MV-4-11 (cell line): ENCODE measurements around the gene USE1.
A peak's percentile ranks its signal among the peaks of the same experiment; 100 is the strongest.

Experiments
- DNase-seq: peaks from one replicate; lab custom pipeline; 2025; lab: John Stamatoyannopoulos, UW

The USE1 gene

DNA sequence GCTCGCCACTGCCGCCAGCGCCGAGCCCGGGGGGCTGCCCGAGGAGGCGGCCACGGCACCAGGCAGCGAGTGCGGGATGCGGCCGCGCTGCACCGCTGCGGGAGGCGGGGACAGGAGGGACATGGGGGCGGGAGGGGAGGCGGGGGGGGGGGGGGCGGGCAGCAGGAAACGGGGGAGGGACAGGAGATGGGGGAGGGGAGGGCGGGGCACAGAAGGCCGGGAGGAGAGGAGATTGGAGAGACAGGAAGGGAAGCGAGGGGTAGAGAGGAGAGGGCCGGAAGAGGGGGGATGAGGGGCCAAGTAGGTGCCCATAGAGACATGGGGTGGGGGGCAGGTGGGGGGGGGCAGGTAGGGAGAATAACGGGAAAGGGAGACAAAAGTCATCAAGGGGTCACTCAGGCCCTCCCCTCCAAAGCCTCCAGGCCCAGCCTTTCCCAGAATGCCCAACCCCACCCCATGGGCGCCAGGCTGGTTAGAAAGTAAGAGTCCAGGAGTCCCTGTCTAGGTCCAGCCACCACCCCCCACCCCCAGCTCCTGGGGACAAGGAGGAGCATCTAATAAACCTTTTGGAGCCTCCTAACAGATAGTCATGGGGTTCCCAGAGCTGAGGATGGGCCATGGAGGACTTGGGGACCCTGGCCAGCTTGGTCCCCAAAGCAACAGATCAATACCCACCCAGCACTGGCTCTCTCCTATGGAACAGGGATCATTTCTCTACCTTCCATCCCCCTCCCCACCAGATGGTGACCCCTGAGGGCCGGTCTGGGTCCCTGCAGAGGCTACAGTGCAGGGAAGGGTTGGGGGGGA is 21.0 kb downstream of the USE1 start:
- no peak for DNase-seq

DNA sequence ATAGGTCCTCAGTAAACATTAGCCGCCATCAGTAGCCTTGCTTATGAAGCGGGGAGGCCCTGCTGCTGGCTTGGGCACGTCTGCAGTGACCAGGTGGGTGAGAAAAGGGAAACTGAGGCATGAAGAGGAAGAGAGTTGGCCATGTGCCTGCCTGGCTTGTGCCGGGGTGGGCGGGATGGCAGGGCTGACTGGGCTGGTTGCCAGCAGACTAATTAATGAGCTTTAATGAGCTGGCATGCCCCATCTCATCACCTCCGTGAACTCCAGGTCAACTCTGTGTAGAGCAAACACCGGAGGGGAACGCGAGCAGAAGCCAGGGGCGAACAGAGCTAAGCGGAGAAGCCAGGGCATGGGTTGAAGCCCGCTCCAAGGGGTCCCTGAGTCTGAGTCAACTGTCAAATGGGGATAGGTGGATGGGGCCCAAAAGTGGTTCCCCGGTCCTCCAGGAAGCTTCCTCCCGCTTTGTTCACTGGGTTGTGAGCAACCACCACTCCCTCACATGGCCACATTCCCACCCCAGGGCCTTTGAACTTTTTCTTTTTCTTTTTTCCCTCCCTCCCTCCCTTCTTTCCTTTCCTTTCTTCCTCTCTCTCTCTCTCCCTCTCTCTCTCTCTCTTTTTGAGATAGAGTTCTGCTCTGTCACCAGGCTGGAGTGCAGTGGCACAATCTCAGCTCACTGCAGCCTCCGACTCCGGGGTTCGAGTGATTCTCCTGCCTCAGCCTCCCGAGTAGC is 21.8 kb downstream of the USE1 start:
- no peak for DNase-seq

DNA sequence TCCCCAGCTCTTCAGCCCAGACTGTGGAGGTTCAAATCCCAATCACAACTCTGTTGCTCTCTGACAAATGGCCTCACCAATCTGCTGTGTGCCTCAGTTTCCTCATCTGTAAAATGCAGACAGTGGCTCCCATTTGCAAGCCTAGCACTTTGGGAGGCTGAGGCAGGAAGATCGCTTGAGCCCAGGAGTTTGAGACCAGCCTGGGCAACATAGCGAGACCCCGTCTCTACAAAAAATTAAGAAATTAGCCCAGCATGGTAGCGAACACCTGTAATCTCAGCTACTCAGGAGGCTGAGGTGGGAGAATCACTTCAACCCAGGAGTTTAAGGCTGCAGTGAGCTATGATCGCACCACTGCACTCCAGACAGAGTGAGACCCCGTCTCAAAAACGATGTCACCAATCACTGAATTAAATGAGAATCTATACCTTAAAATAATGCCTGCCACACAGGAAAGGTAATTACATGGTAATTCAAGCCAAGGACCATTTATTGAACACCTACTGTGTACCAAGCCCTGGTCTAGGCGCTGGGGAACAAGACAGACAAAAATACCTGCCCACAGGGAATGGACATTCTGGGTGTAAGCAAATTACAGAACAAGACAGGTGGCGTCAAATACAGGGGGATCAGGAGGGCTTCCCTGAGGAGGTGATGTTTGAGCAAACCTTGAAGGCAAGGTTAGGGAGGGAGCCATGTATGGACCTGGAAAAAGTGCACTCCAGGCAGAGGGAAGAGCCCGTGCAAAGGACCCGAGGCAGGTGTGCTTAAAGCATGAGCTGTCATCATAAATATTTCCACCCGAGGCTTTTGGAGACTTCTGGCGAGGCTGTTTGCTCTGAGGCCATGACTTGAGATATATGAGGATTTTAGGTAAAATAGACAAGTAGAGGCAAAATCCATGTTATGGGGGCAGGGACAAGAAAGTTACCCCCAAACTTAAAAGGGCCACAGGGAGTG is 22.9 kb downstream of the USE1 start:
- no peak for DNase-seq

DNA sequence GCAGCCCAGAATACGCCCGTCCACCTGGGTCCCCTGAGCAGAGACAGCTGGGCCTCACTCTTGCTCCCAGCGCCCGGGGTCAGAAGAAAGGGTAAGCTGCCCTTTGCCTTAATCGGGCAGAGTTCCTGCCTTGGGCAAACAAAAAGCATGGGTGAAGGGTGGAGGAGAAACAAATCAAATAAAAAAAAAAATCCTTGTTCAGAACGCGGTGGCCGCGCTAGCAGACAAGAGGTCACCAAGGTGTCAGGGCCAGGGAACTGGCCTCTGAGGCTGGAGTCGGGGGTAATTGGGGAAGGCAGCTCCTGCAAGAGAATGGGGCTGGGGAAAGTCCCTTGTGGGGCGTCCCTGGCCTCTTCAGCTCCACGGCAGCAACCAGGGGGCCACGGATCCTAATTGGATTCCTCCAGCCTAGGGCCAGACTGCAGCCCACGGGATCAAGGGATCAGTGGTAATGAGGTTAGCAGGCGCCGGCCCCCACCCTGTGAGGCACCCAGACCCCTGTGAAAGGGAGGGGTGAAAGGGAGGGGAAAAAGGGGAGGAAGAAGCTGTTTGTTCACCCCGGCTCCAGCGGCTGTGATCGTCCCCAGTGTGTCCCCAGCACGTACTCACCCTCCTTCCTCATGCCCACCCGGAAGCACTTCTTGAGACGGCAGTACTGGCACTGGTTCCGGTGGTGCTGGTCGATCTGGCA is 25.1 kb downstream of the USE1 start:
- DNase-seq: no peak

DNA sequence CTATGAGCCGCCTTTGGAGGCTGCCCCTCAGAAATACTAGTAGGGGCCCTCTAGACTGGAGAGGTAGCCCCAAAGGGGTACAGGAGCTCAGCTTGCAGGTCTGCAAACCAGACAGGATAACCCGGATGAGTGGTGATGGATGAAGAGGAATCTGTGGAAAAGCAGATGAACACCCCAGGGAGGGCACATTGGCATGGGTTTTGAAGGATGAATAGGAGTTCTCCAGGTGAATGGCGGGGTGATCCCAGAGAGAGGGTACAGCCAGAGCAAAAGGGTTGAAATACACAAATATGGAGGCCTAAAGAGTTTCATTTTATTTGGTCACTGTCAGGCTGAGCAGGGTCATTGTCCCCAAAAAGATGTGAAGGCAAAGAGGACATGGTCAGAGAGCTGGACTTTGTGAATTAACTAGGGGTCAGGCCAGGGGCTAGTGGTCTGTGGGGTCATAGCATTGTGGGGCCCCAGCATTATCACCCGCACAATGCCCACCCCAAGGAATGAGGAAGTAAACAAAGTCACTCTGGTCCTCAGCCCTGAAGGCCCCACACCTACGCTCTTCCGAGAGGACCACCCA is 25.8 kb downstream of the USE1 start:
- no peak for DNase-seq

DNA sequence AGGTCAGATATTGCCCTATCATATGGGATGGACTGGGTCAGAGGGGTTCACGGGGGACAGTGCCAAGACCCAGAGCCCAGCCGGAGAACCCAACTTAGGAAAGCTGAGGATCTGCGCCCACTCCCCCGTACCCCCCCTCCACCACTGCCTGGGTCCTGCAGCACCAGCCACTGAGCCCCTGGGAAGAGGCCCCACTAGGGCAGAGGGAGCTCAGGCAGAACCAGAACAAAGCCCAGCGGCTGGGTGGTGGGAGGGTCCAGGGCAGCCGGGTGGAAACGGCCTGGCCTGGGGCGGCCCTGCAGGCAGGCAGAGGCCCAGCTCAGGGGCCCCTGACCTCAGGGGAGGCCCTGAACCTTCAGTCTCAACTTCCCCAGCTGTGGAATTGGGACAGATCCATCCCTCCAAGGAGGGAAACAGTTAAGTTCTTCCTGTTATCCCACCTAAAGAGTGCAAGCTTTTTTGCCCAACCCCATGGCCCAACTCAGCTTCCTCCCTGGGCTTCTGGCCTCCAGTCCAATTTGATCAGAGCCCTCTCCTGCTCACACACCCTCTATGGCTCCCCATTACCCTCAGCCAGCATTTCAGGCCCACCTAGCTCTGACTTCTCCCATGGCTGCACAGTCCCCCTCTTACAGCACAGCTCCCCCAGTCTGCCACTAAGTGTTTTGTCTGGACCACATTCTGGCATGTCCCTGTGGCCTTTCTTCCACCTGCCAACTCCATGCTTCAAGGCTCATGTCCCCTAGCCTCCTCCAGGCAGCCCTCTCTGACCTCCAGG is 27.5 kb downstream of the USE1 start:
- DNase-seq: no peak

DNA sequence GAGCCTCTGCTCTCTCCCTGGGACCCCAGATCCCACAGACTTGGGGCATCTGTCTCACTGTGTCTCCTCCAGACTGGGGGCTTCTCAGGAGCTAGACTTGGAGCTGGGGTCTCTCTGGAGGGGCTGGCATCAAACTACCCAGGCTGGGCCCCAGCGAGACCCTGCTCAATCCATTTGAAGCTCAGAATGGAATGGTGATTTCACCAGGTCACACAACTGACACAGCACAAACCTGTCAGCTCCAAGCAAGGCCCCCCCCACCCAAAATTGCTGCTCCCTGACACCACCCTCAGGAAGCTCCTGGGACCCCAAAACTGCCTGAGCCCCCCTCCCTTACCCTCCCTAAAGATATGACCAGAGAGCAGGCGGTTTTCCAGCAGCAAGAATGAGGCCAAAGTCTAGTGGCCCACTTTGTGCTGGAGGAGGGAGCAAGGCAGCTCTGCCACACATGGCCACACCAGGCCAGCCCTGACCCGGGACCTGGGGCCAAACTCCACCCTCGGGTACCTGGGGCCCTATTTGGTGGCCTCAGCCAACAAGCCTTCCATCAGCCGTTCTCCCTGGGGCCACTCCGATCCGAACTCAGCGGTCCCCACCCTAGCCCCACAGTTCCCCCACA is 28.2 kb downstream of the USE1 start:
- no peak for DNase-seq

DNA sequence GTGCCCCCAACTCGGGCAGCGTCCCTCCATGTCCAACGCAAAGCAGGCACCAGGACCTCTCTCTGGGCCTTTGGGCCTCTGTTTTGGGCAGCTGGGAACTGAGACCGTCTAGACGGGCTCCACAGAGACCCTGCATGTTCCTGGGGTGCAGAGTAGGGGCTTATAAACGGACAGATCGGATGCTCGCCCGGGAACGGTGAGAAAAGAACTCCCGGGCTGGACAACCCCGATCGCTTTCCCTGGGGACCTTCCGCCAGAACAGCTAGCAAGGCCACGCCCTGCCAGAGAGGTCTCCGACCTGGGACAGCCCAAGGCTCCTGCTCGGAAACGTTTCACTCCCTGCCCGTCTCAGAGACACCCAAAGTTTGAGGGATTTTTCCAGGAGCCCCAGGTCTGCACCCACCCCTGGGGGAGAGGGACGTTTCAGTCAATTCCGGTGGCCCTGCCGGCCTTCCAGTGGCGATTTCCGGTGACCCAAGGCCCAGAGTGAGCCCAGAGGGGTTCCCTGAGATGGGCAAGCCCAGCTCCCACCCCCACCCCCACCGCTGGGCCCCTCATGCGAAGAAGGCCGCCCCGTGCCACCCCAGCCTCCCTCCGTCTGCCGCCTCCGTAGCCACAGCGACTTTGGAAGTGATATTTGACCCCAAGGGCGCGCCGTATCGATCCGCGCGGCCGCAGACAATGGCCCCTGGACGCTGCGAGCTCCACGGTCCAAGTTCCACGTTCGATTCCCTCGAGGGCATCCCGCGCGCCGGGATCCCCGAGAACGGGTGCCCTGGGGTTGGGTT is 28.9 kb downstream of the USE1 start:
- no peak for DNase-seq

DNA sequence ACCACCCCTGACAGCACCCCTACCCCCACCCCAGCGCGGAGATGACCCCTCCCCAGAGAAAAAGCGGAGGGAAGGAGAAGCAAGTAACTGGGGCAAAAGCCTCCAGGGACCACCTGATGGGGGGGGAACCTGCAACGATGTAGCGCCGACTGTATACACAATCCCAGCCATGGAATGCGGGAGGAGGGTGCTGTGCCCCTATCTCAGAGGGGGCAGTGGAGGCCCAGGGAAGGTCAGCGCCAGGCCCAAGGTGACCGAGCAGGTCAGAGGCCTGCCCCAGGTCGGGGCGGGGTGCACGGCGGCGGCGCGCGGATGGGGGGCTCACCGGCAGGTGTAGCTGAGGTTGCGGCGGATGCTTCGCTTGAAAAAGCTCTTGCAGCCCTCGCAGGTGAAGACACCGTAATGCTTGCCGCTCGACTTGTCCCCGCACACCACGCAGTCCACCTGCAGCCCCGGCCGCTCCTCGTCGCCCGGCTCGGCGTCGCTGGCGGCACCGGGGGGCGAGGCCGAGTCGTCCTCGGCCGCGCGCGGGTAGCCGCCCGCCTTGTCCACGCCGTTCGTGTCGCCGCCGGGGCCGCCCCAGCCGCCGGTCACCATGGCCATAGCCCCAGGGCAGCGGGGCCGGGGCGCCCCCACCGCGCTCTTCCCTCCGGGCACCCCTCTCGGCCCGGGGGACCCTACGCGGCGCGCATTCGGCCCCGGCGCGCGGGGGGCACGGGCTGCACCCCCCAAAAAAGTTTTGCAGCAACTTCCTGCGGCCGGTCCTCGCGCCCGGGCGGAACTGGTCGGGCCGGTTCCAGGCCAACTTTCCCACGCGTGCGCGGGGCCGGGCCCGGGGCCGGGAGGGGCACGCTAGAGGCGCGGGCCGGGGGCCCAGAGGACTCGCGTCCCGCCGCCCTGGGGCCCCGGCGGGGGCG is 29.7 kb downstream of the USE1 start:
- no peak for DNase-seq

DNA sequence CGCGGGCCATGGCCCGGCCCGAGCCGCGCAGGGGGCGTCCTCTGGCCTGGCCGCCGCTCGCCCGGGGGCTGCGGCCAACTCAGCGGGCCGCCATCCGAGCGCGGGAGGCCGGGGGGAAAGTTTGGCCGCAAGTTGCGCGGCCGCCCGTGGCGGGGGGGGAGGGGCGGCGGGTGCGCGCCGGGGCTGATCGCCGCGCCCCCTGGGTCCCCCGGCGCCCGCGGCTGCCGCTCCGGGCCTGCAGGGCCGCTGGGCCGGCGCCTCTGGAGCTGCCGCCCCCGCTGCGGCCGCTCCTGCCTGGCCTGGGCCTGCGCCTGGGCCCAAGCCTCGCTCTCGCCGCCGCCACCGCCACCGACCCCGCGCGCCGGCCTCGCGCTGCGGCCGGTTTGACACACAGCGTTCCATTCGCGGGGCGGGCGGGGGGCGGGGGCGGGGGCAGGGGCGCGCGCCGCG is 30.4 kb downstream of the USE1 start, which contains the start of gene NR2F6:
Gene NR2F6 (minus strand): TSS at position 385 of the 450 bp plus-strand sequence. CDS start 699 bp downstream, outside the sequence.
- no peak for DNase-seq

DNA sequence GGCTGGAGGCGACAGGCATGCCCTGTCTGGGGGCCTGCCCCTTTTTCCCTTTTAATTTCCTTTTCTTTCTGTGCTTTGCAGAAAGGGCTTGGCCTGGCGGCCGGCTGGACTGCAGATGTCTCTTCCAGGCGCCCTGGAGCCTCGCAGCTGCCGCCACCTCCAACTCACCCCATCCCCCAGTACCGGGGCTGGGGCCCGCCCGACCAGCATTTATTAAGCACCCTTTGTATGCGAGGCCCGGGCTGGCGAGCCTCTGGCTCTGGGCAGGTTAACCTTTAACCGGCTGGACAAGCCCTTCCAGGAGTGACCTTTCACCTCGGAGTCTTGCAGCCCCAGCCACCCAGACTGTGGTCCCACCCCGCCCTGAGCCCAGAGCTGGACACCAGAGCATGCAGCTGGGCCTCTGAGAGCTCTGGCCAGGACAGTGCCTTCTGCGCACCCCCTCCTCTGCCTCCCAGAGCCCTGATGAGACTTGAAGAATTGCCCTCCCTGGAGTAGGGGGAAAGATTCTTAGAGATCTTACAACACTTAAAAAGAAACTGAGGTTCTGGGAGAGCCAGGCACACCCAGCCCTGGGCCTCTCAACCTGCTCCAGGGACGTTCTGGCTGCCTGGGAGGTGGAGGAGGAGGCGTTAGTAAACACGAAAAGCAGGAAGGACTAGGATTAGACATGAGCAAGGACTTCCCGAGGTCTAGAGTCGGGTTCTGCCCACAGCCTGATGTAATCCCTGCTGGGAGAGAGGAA is 31.7 kb downstream of the USE1 start:
- DNase-seq: peak; percentile 70

DNA sequence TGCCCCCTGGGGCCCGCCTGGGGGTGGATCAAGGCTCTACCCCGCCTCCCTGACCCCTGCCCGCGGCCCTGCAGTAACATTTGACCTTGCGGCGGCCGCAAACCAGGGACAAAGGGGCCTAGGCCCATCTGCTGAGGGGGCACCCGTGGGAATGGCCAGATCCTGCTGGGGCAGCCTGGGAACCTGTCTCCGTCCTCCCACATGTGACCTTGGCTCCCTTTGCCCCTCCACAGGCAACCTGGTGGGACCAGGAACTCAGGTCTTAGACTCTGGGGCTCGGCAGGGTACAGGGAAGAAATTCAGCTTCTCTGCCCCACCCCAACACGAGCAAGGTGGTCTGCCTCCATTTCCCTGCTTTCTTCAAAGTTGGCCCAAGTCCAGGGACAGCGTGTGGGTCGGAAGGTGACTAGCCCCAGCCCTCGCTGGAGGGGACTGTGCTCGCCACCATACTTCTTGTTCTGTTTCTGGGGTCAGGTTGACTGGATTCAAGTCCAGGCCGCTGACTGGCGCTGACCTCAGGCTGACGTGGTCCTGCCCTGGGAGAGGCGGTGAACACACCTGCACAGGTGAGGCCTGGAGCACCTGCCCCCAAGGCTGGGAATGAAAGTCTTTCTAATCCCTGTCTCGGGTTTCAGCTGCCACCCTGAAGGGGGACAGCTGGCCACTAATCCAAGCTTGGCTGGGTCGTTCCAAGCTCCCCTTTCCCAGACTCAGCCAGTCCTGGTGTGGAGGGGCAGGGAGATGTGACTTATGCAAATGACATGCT is 33.0 kb downstream of the USE1 start:
- DNase-seq: no peak

DNA sequence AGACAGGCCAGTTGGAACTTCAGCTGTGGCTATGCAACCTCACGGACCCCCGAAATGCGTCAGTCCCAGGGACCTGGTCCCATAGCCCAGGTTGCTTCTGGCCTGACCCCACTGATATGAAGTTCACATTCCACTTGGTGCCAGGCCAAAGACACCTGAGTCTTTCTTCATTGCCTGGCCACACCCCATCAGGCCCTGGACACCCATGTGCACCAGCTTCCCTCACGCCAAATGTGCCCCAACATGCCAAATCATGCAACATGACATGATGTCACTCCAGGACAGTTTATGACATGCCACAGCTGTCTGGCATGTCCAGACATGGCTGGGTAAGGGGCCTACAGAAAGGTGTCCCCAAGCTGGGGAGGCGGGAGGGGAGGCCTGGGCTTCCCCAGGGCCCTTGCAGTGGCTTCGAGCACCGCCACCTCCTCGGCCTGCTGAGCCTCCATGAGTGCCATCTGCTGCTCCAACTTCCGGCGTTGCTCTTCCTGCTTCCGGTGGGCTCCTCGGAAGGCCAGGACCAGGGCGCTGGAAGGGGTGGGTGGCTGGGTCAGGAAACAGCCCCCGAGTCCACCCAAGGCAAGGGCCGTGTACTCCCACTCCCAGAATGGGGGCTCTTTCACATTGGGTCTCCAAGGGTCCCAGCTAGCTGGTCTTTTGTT is 34.9 kb downstream of the USE1 start:
- no peak for DNase-seq

DNA sequence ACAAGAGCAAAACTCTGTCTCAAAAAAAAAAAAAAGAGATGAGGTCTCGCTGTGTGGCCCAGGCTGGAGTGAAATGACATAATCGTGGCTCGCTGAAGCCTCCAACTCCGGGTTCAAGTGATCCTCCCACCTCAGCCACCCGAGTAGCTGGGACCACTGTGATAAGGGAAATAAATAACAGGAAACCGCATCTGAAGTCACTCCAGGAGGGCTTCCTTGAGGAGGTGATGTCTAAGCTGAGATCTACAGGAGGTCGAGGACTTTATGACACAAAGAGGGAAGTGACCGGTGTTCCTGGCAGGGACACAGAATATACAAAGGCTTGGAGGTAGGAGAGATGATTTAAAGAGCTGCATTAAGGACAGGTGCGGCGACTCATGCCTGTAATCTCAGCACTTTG is 39.5 kb downstream of the USE1 start:
- no peak for DNase-seq

DNA sequence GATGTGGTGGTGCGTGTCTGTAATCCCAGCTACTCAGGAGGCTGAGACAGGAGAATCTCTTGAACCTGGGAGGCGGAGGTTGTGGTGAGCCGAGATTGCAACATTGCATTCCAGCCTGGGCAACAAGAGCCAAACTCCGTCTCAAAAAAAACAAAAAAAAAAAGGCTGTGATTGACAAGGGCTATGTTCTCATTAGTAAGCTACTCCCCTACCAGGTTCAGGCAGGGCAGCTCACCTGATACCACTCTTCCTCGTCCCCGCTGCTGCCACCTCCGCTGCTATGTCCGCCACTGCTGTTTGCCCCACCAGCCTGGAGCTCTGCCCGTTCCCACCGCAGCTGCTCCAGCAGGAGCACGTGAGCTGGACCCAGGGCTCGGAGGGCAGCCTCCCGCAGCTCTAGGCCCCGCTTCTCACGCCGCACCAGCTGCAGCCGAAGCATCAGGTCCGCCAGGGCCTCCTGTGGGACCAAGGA is 40.0 kb downstream of the USE1 start:
- DNase-seq: no peak

DNA sequence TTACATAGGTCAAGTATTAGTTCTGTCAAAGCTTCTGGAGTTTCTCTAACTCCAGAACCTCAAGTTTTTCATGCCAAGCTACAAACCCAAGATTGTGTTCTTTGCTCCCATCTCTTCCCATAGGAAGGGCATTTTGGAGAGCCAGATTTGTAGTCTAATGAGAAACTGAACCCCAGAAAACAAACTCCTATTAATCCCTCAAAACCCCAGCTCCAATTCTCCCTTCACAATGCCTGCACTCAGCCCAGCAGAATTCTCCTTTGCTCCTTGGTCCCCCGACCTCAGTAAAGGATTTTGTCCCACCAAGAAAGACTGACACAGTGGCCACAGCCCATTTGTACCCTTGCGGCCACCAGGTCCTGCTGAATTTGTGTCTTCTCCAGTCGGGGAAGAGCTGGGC is 41.0 kb downstream of the USE1 start:
- DNase-seq: no peak
